ENCODE measurements around the gene PPP4C. TPM values are rescaled to one million over a fixed set of nuclear protein-coding genes. Genes with fewer than 3 reads are reported as not detected.

Gene PPP4C
- total RNA-seq, 1 experiment from 2014 or later, result 163 TPM

- DNase-seq, result no peak
- no CpG with 5 or more reads among the region's 4 CpGs for WGBS (ENCODE audit: extremely low coverage, insufficient read length, low lambda C conversion rate)
These were observed 56.2 kb downstream of the PPP4C start for GRCh38 chr16:30131869-30132475.

More at GRCh38 chr16:30131869-30132475, 56.2 kb downstream of the PPP4C start:
- Histone ChIP-seq H3K79me2 (ENCODE audit: insufficient read depth, low read length) (no peaks in the 10 kb centered on the region), H2BK12ac (ENCODE audit: insufficient read length, low read depth, low read length) (no peak overlapping the region), H3K14ac (ENCODE audit: insufficient read depth, low read length) (no peak overlapping the region), H3K9me3 (ENCODE audit: control insufficient read depth, low read depth, low read length) (no peaks in the 10 kb centered on the region), H4K20me1 (ENCODE audit: control insufficient read depth, insufficient read depth, insufficient read length) (no peaks in the 10 kb centered on the region), H4K5ac (ENCODE audit: insufficient read length, low read depth, low read length) (no peak overlapping the region), H2AFZ (ENCODE audit: low read length) (no peak overlapping the region), H4K8ac (replicated peaks; ENCODE audit: insufficient read length, low read depth, low read length) (no peak overlapping the region), H2BK5ac (ENCODE audit: insufficient read length, low read length) (no peak overlapping the region), H2BK120ac (ENCODE audit: low read depth, low read length, poor library complexity, severe bottlenecking) (no peak overlapping the region), H3K18ac (ENCODE audit: insufficient read length, low read depth, low read length) (no peak overlapping the region), H3K23me2 (ENCODE audit: insufficient read length, low read depth, low read length, poor library complexity, severe bottlenecking) (no peaks in the 10 kb centered on the region), H3K27ac (ENCODE audit: insufficient read length, low read depth, low read length) (no peak overlapping the region), H4K91ac (ENCODE audit: insufficient read length, low read depth, low read length) (no peak overlapping the region), H3K4me1 (ENCODE audit: insufficient read depth, low read length) (no peaks in the 10 kb centered on the region), H3K79me1 (ENCODE audit: insufficient read depth, low read depth, low read length, poor library complexity, severe bottlenecking) (no peaks in the 10 kb centered on the region), H3K56ac (ENCODE audit: insufficient read length, low read depth, low read length) (no peak overlapping the region), H3K4me2 (ENCODE audit: insufficient read depth, insufficient read length, low read length) (no peak overlapping the region), H2AK5ac (ENCODE audit: insufficient read length, low read length) (no peak overlapping the region), H2BK20ac (ENCODE audit: low read depth, low read length, poor library complexity, severe bottlenecking) (no peak overlapping the region), H2BK15ac (ENCODE audit: low read depth, low read length) (no peak overlapping the region), H3T11ph (ENCODE audit: low read length) (no peak overlapping the region), H3K4ac (ENCODE audit: low read depth, low read length) (no peak overlapping the region), H3K23ac (ENCODE audit: insufficient read length, low read depth, low read length) (no peak overlapping the region), H3K27me3 (ENCODE audit: insufficient read depth, low read length) (no peaks in the 10 kb centered on the region), H3K9ac (ENCODE audit: extremely low read depth, insufficient read length, low read length) (no peak overlapping the region)
- TF ChIP-seq CTCF (conservative IDR thresholded peaks at IDR 0.05), result no peak
- H3K9me3 Mint-ChIP-seq, result peaks cover 0 to 2% of the 10 kb centered on the region in 2 experiments; a peak in 1 of 5 replicates
- H3K4me1 Mint-ChIP-seq, result 0 out of 4 replicates have a peak, but pooled peaks cover 0 to 2% of the 10 kb centered on the region in 2 experiments
- no peaks in the 10 kb centered on the region; the same call in 1 of the 2 replicates for H3K27me3 Mint-ChIP-seq (ENCODE audit: low read depth)
- no peak overlapping the region for H3K4me3 Mint-ChIP-seq
- H3K36me3 Mint-ChIP-seq (ENCODE audit: insufficient read depth in 1 of 3, low read depth in 3 of 3), result peaks cover 0 to 1% (median 0%) of the 10 kb centered on the region in 3 experiments; a peak in 1 of 7 replicates
- peak overlapping the region in 1 of 3 experiments; percentile 48; a peak in 1 of 7 replicates for H3K27ac Mint-ChIP-seq
